GM19025 (cell line): ENCODE data around the gene ZNF646.
"Not testable (repeated sequence)": the region's sequence is repeated elsewhere in the genome, so short reads cannot be mapped to it uniquely, and the experiment has no call there.

Source experiments
- ATAC-seq: cut with Tn5 transposase; IDR thresholded peaks from one replicate; pipeline ENCODE4 v1.9.1; 2021; ENCODE audit warnings: mild to moderate bottlenecking, low read depth, moderate library complexity; ENCODE audit not compliant: unreplicated experiment

ZNF646 gene

DNA sequence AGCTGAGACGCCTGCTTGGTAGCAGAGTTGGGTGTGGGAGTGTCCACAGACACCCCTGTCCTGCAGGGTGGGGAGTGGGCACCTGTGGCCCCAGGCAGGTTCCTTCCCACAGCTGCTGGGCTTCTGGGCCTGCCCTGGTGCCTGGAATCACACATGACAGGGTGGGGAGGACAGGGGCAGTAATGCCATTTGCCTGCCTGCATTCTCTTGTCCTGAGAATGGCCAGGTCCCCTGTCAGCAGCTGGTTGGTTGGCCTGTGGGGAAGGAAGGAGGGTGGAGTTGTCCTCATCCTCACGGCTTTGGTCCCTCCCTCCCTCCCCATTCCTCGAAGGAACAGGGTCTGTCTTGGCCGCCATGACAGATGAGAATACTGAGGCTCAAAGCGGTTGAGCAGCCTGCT, 9.3 kb downstream of the ZNF646 start:
- no peak for ATAC-seq

DNA sequence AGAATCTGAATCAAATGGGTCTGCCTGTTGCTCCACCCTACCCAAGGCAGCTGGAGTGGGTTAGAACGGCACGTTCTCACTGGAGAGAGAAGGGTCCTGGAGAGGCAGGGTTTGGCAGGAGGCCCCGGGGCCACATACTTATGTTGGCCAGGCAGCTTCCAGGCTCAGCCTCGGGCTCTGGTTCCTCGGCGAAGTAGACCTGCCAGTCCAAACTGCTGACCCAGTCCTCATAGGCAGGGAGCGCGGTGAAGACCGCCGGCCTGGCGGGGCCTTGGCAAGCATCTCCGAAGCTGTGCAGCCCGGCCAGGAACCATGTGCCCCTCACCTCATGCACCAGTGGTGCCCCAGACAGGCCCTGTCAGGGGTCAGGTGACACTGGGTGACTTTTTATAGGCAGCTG, 9.8 kb downstream of the ZNF646 start:
- no peak for ATAC-seq

DNA sequence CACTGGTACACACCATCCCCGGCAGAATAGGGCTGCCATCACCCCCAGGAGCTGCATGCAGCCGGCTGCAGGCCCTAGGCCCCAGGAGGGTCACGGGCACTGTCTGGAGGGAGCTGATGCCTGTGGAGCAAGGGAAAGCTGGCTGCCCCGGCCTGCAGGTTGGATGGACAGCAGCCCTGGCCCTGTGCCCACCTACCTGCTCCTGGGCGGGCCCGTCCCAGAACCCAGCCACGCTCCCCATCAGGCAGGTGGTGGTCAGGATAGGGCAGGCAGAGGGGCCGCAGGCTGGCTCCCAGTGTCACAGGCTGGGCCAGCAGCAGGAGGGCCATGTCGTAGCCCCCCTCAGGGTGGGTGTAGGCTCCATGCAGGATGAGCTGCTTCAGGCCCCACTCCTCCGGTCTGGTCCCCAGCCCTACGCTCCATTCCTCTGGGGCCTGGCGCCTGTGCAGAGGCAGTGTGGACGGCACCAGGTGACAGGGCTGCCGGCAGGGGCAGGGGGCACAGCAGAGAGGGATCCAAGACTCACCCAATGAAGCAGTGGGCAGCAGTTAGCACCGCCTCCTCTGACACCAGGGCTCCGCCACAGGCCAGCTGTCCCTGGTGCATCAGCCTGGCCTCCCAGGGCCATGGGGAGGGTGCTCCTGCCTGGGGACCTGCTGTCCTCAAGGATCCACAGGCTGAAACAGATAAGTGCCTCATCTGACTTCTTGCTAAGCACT, 10.5 kb downstream of the ZNF646 start:
- no peak for ATAC-seq

DNA sequence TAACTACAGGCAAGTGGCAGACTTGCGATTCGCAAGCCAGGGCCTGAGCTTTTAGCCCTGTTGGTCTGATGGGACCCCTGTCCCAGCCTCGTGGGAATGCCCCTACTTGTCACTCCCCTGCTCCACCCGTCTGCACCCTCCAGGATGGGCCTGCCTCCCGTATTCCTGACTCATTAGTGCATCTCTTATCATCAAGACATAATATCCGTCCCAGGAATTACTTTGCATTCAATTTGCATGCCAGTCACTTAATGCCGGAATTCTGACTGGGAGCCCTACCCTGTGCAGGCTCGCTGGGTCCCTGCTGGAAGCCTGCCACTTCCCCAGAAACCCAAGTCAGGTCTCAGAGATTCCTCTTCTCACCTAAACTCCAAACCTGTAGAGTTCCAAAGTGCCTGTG, 11.2 kb downstream of the ZNF646 start:
- ATAC-seq = no peak

DNA sequence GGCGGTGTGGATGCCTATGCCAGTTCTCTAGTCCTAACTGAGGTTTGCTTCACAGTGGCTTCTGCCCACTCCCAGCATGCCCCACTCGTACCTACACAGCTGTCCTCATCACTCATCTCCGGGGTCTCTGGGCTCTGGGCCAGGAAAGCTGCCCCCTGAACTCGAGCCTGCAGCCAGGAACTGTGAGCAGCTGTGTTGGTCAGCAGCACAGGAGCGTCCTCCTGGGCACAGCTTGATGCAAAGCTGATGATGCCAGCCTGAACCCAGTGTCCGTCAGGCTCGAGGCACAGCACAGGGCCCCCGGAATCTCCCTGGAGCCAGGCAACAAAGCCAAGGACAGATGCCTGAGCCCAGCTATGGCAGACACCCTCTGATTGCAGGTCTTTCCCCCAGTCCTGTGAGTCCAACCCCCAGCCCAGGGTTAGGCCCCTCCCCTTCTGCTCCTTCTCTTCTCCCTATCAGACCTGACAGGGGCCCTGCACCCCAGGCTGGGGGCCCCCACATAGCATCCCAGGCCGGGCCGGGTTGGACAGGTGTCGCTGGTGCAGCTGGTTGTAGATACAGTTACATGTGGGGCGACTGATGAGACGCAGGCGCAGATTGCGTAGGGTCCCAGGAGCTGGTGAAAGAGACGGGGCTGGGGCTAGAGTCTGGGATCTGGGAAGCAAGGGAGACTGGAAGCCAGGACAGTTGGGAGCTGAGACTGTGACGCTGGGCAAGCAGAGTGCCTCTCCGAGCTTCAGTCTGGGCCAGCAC, 11.8 kb downstream of the ZNF646 start:
- no peak for ATAC-seq

DNA sequence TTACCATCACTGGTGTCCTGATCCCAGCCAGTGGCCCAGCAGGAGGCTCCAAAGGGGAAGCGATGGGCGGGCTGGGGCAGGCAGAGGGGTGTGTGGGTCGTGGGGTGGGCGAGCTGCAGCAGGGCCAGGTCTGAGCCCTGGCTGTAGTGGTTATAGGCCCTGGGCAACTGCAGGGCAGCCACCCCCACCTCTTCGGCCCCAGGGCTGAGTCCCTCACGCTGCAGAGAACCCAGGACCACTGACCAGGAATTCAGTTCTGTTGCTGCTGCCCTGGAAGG, 12.3 kb downstream of the ZNF646 start:
- no peak for ATAC-seq

DNA sequence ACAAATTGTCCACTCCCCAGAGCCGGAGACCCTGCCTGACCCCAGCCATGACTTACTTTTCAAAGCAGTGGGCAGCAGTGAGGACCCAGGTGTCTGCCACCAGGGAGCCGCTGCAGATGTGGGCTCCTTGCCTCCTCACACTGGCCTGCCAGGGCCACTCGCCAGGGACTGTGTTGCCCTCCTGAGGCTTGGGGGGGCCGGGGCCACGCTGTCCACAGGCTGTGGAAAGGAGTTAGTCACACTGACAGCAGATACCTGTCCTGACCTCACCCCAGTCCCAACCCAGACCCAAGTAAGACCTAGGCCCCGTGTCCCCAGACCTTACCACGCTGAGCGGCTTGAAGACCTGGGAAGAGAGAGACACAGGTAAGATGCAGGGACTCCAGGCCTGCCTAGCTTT, 13.3 kb downstream of the ZNF646 start:
- no peak for ATAC-seq

DNA sequence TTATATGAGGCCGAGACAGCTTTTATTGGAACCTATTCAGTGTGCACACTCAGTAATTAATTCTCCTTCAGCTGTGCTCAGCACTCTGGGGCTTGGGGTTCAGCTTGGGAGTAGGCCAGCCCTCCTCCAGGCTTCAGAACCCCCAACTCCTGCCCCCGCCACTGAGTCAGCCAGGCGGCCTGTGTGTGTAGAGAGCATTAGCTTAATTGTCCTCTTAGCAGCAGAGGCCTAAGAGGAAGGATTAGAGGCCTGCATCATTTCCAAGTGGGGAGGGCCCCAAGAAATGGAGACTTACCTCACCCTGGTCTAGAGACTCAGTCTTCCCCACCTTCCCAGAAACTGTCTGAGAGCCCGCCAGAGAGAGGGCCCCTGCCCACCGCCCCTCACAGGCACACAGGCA, 13.7 kb downstream of the ZNF646 start:
- ATAC-seq = no peak

DNA sequence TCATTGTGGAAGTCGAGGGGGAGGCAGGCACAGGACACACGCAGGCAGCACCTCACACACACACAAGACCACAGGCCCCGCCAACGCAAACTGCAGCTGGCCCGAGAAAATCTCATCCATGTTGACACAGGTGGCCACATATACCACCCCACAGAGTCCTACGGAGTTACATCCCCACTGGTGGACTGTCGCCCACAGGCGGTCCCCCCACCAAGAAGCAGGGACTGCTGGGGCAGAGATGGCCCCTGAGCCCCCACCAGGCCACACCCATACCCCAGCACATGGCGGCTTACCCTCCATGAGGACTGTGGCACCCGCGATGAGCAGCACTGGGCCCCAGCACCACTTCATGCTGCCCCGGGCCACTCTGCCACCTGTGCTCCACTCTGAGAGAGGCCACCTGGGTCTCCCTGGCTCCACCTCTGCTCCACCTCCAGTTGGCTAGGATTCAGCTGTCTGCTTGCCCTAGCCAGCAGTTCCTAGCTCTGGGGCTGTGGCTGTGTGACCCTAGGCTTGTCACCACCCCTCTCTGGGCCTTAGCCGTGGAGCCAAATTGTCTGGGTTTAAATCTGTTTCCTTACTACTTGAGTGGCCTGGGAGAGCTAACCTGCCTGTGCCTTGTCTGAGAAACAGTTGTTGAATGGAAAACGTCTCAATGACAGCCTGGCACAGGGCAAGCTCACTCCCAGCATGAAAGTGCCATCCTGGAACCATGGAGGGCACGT, 14.4 kb downstream of the ZNF646 start, which contains the start of gene PRSS53:
Gene PRSS53, minus strand, starts transcription at position 485 of the 725 bp plus-strand sequence. Its CDS starts 134 bp downstream, at position 351.
- ATAC-seq = no peak

DNA sequence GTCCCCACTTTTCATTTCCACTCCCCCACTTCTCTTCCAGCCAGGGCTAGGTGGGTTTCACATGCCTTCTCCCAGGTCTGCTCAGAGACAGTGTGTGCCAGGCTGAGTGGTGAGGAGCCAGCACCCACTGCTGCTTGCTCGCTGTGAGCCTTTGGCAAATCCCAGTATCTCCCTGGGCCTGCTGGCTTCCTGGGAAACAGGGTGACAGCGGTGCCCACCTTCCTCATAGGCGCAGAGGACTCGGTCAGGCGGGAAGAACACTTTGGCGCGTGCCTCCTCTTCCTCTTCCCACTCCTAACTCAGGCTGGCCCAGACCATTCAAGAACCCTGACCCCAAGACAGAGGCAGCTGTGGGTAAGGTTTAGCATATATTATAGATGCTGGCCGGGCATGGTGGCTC, 15.0 kb downstream of the ZNF646 start:
- no peak for ATAC-seq

DNA sequence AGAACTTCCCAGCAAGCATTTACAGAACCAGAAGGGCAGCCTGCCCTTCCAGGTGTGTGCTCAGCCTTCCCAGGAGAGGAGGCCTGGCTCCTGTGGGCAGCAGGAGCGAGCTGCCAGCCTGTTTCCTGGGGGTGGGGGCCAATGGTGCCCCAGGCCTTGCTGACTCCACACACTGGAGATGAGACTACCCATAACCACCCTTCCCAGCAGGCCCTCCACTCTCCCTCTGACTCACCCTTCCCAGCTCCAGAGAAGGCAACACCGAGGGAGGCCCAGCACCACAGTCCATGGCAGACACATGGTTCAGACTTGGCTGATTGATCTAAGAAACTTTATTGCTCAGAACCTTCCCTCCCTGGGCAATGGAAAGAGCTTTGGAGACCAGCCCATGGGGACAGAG, 16.3 kb downstream of the ZNF646 start:
- ATAC-seq = no peak

DNA sequence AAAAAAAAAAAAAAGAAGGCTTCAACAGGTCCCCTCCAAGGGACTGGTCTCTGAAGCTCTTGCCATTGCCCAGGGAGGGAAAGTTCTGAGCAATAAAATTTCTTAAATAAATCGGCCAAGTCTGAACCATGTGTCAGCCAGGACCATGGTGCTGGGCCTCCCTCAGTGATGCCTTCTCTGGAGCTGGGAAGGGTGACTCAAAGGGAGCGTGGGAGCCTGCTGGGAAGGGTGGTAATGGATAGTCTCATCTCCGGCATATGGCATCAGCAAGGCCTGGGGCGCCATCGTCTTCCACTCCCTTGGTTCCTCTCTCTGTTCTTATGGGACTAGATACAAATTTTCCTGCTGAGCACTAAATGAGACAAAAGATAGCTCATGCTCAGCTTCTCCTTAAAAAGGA, 18.1 kb downstream of the ZNF646 start:
- no peak for ATAC-seq

DNA sequence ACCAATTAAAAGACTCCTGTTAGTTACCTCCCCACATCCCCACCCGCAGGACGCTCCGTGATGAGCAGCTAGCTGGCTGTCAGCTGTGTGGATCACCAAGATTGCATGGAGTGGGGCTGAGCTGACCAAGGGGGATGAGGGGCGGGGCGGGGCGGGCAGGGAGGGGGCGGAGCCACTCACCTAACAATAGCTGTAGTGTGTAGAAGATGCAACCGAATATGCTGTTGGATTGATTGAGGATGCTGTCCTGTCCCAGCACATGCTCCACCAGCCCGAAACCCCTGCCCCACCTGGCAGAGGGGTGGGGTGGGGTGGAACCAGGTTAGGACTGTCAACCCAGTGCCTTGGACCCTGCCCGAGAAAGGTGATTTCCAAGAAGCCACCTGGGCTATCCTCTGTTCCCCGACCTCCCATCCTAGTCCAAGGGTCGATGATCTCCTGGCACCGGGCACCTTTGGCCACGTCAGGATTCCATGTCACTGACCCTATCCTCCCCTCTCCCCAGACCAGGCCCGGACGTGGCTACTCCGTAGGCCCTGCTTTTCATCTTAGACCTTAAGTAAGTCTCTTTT, 19.0 kb downstream of the ZNF646 start:
- ATAC-seq = no peak

DNA sequence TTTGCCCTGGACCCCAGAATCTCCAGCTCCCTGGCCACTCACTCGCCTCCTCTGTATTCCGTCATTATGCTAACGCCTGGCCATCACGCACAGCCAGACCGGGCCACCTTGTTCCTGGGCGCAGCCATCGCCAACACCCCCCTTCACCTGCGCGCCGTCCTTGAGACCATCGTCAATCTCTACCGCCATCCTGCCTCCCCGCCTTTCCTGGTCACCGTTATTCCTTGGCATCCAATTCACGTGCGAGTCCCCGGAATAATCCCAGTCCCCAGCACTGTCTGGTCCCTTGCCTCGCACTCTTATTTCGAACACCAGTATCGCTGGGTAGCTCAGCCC, 19.8 kb downstream of the ZNF646 start:
- ATAC-seq = no peak

DNA sequence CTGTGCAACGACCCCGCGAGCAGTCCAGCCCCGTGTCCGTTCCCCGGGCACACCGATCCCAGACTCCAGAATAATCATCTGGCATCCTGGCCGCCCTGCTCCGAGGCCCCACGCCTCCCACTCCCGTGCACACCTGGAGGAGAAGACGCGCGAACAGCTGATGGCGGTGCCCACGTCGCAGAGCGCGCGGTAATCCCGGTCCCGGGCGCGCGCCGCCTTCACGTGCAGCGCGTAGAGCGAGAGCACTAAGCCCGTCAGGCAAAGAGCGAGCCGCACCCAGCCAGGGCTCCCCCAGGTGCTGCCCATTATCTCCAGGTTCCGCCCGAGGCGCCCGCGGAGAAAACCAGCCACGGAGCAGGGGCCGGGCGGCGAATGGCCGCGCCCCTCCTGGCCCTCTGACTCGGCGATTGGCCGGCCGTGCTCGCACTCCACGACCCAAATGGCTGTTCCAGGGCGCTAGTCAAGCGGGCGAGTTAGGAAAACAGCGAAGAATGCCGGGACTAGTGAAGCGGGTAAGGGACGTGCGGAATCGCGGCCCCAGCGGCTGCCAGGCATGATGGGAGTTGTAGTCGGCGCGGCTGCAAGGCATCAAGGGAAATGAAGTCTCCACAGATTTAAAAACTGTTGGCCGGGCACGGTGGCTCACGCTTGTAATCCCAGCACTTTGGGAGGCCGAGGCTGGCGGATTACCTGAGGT, 20.4 kb downstream of the ZNF646 start, which contains the start of gene VKORC1:
Gene VKORC1, minus strand, starts transcription at position 374 of the 697 bp plus-strand sequence. Its CDS starts 68 bp downstream, at position 306.
- ATAC-seq = peak; percentile 89

DNA sequence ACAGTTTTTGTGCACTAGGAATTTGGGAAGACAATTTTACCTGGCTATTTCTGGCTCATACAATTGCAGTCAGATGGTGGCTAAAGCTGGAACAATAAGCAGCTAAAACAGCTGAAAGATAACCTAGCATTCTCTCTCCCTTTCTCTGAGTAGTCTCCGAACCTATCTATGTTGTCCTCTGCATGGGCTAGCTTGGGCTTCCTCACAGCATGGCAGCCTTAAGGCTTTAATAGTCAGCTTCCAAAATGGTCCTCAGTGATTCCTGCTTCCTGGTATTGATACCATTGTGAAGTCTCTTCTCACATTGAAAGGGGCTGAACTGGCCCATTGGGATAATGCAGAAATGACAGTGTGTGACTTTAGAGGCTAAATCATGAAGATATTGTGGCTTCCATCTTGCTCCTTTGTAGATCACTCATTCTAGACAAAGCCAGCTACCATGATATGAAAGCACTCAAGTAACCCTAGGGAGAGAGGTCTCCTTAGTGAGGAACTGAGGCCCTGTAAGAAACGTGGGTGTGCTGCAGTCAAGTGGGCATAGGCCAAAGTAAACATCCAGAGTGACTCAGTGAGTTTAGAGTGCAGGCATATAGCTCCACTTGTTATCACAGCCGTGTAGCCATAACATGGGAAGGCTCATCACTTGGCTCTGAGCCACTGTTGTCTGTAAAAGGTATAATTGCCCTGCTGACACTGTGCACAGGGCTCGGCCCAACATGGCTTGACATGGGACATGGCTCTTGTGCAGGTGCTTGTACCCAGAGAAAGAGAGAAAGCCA, 25.8 kb downstream of the ZNF646 start:
- no peak for ATAC-seq

DNA sequence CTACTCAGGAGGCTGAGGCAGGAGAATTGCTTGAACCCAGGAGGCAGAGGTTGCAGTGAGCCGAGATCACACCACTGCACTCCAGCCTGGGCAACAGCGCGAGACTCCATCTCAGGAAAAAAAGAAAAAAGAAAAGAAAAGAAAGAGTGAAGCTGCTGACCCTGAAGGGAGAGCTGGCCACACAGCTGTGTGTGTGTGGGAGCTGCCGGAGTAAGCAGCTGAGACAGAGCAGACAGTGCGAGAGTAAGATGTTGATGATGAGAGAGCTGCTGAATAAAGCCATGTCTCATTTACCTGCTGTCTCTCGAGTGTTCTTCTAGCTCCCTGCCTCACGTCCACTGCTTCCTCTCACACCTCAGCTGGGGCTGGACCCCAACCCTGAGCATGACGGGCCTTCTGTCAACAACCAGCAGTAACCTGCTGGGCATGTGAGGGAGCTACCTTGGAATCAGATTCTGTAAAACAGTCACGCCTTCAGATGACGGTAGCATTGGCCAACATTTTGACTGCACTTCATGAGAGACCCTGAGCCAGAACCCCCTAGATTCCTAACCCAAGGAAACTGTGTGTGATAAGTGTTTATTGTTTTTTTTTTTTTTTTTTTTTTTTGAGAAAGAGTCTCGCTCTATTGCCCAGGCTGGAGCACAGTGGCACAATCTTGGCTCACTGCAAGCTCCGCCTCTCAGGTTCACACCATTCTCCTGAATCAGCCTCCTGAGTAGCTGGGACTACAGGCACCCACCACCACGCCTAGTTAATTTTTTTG, 26.8 kb downstream of the ZNF646 start:
- not testable (repeated sequence) for ATAC-seq

DNA sequence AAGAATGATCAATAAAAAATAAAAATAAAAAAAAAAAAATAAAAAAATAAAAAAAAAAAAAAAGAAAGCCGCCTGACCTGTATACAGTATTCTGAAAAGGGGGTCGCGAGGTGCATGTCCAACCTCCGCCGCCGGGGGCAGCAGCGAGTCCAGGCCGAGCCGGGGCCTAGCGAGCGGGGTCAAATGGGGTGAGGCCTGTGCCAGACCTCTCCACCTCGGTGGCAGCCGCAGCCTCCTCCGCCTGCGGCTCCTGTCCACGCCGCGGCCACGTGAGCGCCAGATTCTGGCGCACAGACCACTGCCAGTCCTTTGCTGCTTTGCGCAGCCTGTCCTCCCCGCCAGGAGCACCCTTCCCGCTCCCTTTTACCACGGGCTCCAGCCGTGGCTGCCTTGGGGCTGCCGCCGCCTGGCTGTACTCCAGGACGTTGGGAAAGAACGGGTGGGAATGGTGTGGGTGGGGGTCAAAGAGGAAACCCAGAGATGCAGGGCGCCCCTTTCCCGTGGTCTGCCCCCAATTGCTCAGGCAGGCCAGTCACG, 31.5 kb downstream of the ZNF646 start:
- ATAC-seq = no peak
